ENCODE results near the gene ENOX1. TPM values are rescaled to one million over a fixed set of nuclear protein-coding genes. Genes with fewer than 3 reads are reported as not detected.

Gene ENOX1
- total and polyA plus RNA-seq, 2 of the 8 experiments (the other 6 are each of a cell fraction or from before 2014, with no cell fraction given) = 0.23 to 0.37 TPM

GRCh38 chr13:43414111-43414510 lies 372.7 kb downstream of the ENOX1 start (continued):
- TF ChIP-seq KDM1A (IDR thresholded peaks at IDR 0.05; ENCODE audit: borderline replicate concordance, low read length) (no peak), EGR1 (IDR thresholded peaks at IDR 0.05; ENCODE audit: borderline replicate concordance, low read depth, low read length) (no peak)

All from H1 (cell line).